HPDE6-E6E7 (cell line): ENCODE results near the gene R3HCC1L.

Experiments
- DNase-seq: peaks from one replicate; pipeline ENCODE4 v3.0.0; 2011; ENCODE audit warnings: missing footprints; ENCODE audit errors: extremely low spot score

R3HCC1L gene

GRCh38 chr10:98231417-98231816 lies 97.0 kb downstream of the R3HCC1L start:
- no peak for DNase-seq

GRCh38 chr10:98235846-98236245 lies 101.4 kb downstream of the R3HCC1L start:
- DNase-seq: no peak

- no peak for DNase-seq
Measured at GRCh38 chr10:98236862-98237261, 102.4 kb downstream of the R3HCC1L start.

- no peak for DNase-seq
Measured at GRCh38 chr10:98238391-98238790, 103.9 kb downstream of the R3HCC1L start.

DNA sequence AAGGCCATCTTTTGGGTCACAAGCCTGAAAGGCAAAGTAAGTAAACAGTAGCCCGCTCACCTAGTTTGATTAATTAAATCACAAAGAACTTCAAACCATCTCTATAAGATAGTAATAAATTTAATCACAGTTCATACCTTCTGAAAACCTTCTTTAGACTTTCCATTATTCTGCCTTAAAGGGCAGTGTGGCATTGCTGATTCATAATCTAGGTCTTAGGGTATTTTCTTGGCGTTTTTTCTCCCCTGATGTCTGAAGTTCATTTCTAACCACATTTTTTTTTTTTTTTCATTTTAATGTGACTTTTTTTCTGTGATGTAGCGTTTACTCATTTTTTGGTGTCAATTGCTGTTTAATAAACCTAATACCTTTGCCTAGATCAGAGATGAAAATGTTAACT lies 106.1 kb downstream of the R3HCC1L start:
- no peak for DNase-seq

DNA sequence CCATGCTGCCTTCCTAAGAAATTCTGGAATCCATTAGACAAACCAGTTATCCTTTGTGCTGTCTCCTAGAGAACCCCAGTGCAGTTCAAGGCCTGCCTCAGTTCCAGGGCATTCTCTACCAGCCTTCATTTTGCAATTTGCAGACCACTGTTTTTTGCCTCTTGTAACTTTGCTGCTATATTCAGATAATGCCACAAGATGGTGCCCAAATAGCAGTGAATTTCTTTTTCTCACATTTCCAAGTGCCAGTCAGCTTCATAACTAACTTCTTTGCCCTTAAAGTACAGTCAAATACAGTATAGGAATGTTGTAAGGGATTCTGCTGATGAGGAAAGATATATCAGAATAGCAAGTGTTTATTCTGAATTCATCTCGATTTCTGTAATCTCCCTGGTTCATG lies 108.4 kb downstream of the R3HCC1L start:
- no peak for DNase-seq

DNA sequence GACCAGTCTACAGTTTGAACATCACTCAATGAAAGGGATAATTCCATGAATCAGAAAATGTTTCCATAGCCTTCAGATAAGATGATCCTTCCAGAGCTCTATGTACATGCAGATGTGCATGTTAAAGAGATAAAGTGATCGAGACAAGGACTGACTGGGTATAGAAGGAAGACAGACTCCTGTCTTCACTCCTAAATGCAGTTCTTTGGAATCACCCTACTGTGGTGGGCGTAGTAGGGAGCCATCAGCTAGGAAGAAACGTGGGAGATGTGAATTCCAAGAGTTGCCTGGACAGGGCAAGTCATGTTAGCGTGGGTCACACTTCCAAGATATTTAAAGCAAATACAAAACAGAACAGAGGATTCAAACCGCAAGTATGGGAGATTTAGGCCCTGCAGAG lies 109.7 kb downstream of the R3HCC1L start:
- no peak for DNase-seq

GRCh38 chr10:98244586-98244985 lies 110.1 kb downstream of the R3HCC1L start:
- no peak for DNase-seq

DNA sequence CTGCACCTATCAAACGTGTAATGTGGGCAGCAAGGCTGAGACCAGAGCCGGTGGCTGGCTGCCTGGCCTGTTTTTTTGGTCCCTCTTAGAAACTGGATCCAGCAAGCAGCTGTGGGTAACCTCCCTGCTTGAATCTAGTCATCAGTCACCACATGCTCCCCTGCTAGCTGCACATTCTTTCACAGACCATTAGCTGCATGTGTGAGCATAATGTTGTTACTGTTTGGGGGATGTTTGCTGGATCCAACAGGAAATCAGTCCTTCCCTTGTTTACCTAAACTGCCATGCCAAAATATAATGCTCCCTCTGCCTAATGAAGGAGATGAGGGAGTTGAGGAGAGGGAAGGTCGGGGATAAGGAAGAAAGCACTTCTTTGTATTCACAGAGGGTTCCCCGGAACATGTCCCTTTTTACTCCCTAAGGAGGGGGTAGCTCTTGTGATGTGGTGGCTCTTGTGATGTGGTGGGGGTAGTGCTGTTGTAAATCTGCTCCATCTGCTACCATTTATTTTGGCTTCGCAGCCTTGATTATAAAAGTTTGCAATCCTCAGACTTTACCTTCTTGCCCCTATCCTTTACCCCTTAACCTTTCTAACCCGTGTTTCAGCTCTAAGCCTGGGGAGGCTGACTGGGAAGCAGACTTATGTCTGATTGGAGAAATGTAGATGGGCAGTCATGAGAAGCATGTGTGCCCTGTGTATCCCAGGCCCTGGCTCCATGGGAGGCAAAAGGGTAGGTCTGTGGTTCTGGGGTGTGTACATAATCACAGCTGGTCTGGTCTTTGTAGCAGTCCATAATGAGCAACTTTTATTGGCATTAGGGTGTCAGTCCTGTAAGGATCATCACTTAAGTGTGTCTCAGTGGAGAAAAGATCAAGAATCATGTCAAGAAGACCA lies 112.7 kb downstream of the R3HCC1L start:
- DNase-seq: no peak

DNA sequence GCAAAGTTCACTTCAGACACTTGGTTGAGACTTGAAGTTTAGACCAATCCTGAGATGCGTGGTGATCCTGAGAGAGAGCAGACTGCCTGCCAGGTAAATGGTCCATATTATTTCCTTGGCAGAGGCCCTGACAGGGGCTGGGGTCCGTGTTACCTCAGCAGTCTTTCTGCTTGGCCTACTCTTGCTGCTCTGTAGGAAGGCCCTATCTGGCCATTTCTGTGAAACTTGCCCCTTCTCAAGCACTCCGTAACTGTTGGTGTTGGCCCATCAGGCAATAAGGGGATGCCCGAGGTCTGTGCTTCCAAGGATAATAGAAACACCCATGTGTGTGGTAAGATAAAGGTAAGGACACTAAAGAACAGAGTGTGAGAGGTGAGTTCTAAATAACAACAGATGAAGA lies 113.6 kb downstream of the R3HCC1L start:
- DNase-seq: no peak

DNA sequence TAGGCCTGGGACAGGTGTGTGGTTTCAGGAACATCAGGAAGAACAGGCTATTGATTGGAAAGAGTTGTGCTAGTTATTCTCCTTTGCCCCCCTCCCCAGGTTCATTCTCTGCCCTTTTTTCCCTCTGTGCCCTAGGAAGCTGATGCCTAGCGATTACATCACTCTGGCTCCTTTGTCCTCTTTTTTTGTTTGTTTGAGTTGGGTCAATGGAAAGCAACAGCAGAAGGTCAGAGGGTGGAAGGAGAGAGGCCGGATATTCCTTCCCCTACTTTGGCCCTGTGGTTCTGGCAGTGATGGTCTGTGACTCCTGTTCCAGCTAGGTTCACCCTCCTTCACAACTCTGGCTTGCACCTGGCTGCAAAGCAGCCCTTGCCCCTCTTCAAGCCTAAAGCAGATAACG lies 114.7 kb downstream of the R3HCC1L start:
- DNase-seq: no peak

DNA sequence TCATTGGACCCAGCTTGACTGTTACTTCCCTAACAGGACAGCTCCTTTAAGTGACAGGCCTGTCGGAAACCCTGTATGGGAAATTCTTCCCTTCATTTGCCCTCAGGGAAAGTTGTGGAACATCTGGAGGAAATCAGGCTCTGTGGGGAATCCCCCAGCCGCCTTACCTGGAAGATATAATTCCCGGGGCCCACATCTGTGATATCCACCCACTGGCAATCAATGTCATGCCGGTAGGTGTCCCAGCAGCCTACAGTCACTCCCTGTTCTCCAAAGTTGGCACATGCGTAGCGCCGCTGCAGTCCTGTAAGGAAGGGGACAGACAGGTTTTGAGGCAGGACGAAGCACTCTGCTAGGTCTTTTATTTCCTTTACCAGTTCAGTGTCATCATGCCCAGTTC lies 116.9 kb downstream of the R3HCC1L start:
- no peak for DNase-seq

GRCh38 chr10:98252464-98252863 lies 118.0 kb downstream of the R3HCC1L start:
- DNase-seq: no peak

DNA sequence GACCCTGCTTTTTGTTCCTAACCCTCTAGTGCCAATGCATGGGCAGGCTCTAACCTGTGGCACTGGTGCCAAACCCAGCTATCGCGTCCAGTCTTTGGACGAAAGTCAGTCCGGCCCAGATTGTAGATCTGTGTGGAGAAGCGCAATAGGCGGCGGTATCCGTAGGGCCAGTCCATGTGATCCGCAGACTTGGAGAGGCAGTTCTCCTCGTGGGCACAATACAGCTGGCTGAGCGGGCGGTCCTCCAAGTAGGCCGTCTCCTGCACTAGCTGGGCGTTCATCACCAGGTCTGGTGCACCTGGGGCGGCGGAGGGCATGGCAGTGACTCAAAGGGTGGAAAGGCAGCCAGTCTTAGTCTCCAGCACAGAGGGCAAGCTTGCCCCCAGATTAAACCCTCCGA lies 119.0 kb downstream of the R3HCC1L start:
- DNase-seq: no peak

DNA sequence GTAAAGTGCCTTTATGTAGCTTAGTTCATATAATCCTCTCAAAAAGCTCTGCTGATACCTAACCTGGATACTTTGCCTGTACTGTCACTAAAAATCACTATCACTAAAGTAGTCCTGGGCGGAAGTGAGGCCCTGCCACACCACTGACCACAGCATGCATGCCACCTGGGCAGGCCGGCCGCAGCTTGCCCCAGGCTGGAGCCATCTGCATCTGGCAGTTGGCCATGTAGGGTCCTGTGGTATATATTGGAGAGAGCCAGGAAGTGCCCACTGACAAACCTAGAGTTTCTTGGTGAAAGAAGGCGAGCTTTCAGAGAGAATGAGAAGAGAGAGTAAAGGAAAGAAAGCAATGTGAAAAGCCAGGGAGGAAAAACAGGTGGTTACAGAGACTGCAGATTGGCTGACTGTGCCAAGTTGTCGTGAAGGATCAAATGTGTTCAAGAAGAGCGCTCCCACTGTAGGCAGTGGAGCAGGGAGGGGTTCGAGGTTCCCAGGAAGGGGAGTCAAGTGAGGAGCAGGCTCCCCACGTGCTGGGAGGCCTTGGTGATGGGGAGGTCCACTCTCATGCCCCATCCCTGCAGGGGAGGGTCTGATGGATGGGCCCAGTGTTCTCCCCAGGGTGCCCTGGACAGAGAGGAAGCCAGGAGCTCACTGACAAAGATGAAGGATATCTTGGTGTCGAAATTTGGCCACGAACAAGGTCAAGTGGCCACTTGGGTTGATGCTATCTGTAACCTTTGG lies 119.9 kb downstream of the R3HCC1L start:
- no peak for DNase-seq

- no peak for DNase-seq
Measured at GRCh38 chr10:98255146-98255877, 120.9 kb downstream of the R3HCC1L start.

- DNase-seq: no peak
Measured at GRCh38 chr10:98256692-98257091, 122.2 kb downstream of the R3HCC1L start.

GRCh38 chr10:98257198-98257597 lies 122.7 kb downstream of the R3HCC1L start:
- DNase-seq: no peak

DNA sequence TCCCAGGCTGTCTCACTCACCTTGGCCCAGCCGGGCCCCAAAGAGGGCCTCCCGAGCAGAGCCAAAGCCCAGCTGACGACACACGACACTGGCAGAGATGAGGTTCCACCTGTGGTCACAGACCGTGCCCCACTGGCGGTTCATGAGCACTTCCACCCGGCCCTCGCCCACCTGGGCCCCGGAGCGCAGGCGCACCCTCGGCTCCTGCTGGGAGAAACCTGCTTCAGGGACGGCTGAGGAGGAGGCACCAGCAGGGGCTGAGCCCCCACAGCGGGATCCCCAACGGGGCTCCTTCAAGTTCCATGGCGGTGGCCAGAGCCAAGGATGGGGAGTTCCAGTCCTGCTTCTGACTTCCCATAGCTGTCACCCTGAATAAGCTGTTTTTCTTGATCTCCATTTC lies 123.5 kb downstream of the R3HCC1L start:
- DNase-seq: no peak

GRCh38 chr10:98258683-98259454 lies 124.4 kb downstream of the R3HCC1L start:
- no peak for DNase-seq

GRCh38 chr10:98259606-98260315 lies 125.3 kb downstream of the R3HCC1L start:
- no peak for DNase-seq
